Activated naive CD4-positive, alpha-beta T cell treated with anti-CD3 and anti-CD28 coated beads, Interleukin-2, amount 50 U/mL, for 24 hours (primary cell): ENCODE results near the gene DRAP1.

ENCODE experiments used
- H3K27ac Mint-ChIP-seq: one replicate; pipeline ENCODE4 v1.8.0; 2021; ENCODE audit warnings: mild to moderate bottlenecking, mixed read lengths
- H3K27me3 Mint-ChIP-seq: one replicate; pipeline ENCODE4 v1.8.0; 2021; ENCODE audit warnings: mixed read lengths
- H3K36me3 Mint-ChIP-seq: one replicate; pipeline ENCODE4 v1.8.0; 2021; ENCODE audit warnings: mixed read lengths
- H3K4me1 Mint-ChIP-seq: one replicate; pipeline ENCODE4 v1.8.0; 2021; ENCODE audit warnings: mixed read lengths
- H3K4me3 Mint-ChIP-seq: one replicate; pipeline ENCODE4 v1.8.0; 2021; ENCODE audit warnings: mild to moderate bottlenecking, mixed read lengths
- H3K9me3 Mint-ChIP-seq: one replicate; pipeline ENCODE4 v1.8.0; 2021; ENCODE audit warnings: mixed read lengths

DRAP1 gene

GRCh38 chr11:65919141-65919572 is at the start of gene DRAP1:
Gene DRAP1 (plus strand): TSS chr11:65919426. CDS start chr11:65919502, 76 bp downstream.
- Mint-ChIP-seq H3K4me3 (peak within 1 kb of the TSS; percentile 91), H3K27ac (peak within 1 kb of the TSS; percentile 90), H3K9me3 (no peaks in the 10 kb centered on the region), H3K27me3 (no peaks in the 10 kb centered on the region), H3K4me1 (peaks cover 57% of the 10 kb centered on the region), H3K36me3 (peaks cover 6% of the 10 kb centered on the region)

GRCh38 chr11:65869643-65870306 is 49.5 kb upstream of the DRAP1 start:
- H3K4me3 Mint-ChIP-seq: peak overlapping the region; percentile 15
- H3K9me3 Mint-ChIP-seq: no peaks in the 10 kb centered on the region
- no peaks in the 10 kb centered on the region for H3K27me3 Mint-ChIP-seq
- H3K27ac Mint-ChIP-seq: peak overlapping the region; percentile 77
- H3K4me1 Mint-ChIP-seq: peaks cover 14% of the 10 kb centered on the region
- no peaks in the 10 kb centered on the region for H3K36me3 Mint-ChIP-seq

GRCh38 chr11:65870307-65870658 is 48.9 kb upstream of the DRAP1 start:
- H3K36me3 Mint-ChIP-seq: no peaks in the 10 kb centered on the region
- H3K27me3 Mint-ChIP-seq: no peaks in the 10 kb centered on the region
- no peak overlapping the region for H3K27ac Mint-ChIP-seq
- no peaks in the 10 kb centered on the region for H3K9me3 Mint-ChIP-seq
- H3K4me3 Mint-ChIP-seq: peak overlapping the region; percentile 33
- peaks cover 14% of the 10 kb centered on the region for H3K4me1 Mint-ChIP-seq

GRCh38 chr11:65870706-65871681 is 48.2 kb upstream of the DRAP1 start:
- Mint-ChIP-seq H3K27ac (no peak overlapping the region), H3K4me3 (peak overlapping the region; percentile 33), H3K36me3 (no peaks in the 10 kb centered on the region), H3K9me3 (no peaks in the 10 kb centered on the region), H3K27me3 (no peaks in the 10 kb centered on the region), H3K4me1 (peaks cover 14% of the 10 kb centered on the region)

GRCh38 chr11:65871811-65872548 is 47.2 kb upstream of the DRAP1 start:
- Mint-ChIP-seq H3K36me3 (no peaks in the 10 kb centered on the region), H3K27me3 (no peaks in the 10 kb centered on the region), H3K27ac (no peak overlapping the region), H3K4me3 (peak overlapping the region; percentile 11), H3K9me3 (no peaks in the 10 kb centered on the region), H3K4me1 (peaks cover 18% of the 10 kb centered on the region)

GRCh38 chr11:65872586-65873317 is 46.5 kb upstream of the DRAP1 start, which contains the start of gene EFEMP2:
Gene EFEMP2 (minus strand): TSS chr11:65872800. CDS start chr11:65872354, 446 bp downstream.
- Mint-ChIP-seq H3K4me1 (peaks cover 18% of the 10 kb centered on the region), H3K27me3 (no peaks in the 10 kb centered on the region), H3K9me3 (no peaks in the 10 kb centered on the region), H3K4me3 (peak within 1 kb of the TSS; percentile 92), H3K36me3 (no peaks in the 10 kb centered on the region), H3K27ac (peak within 1 kb of the TSS; percentile 91)

- Mint-ChIP-seq H3K27ac (peak overlapping the region; percentile 91), H3K4me1 (peaks cover 23% of the 10 kb centered on the region), H3K36me3 (no peaks in the 10 kb centered on the region), H3K4me3 (peak overlapping the region; percentile 92), H3K27me3 (no peaks in the 10 kb centered on the region), H3K9me3 (no peaks in the 10 kb centered on the region)
Observed at GRCh38 chr11:65873318-65874156, 45.7 kb upstream of the DRAP1 start.

GRCh38 chr11:65879617-65880016 is 39.6 kb upstream of the DRAP1 start, which contains the start of gene CTSW:
Gene CTSW (plus strand): TSS chr11:65879837. CDS start chr11:65879855, 18 bp downstream.
- no peaks in the 10 kb centered on the region for H3K9me3 Mint-ChIP-seq
- H3K27ac Mint-ChIP-seq: peak within 1 kb of the TSS; percentile 82
- H3K4me3 Mint-ChIP-seq: peak within 1 kb of the TSS; percentile 58
- H3K27me3 Mint-ChIP-seq: no peaks in the 10 kb centered on the region
- peaks cover 2% of the 10 kb centered on the region for H3K36me3 Mint-ChIP-seq
- peaks cover 44% of the 10 kb centered on the region for H3K4me1 Mint-ChIP-seq

GRCh38 chr11:65880027-65880426 is 39.2 kb upstream of the DRAP1 start:
- Mint-ChIP-seq H3K27me3 (no peaks in the 10 kb centered on the region), H3K4me1 (peaks cover 47% of the 10 kb centered on the region), H3K36me3 (peaks cover 4% of the 10 kb centered on the region), H3K27ac (peak overlapping the region; percentile 35), H3K4me3 (peak overlapping the region; percentile 58), H3K9me3 (no peaks in the 10 kb centered on the region)

- Mint-ChIP-seq H3K27ac (peak overlapping the region; percentile 82), H3K9me3 (no peaks in the 10 kb centered on the region), H3K4me1 (peaks cover 47% of the 10 kb centered on the region), H3K4me3 (peak overlapping the region; percentile 53), H3K36me3 (peaks cover 4% of the 10 kb centered on the region), H3K27me3 (no peaks in the 10 kb centered on the region)
Observed at GRCh38 chr11:65880844-65881421, 38.3 kb upstream of the DRAP1 start.

GRCh38 chr11:65882120-65883057 is 36.8 kb upstream of the DRAP1 start:
- no peaks in the 10 kb centered on the region for H3K9me3 Mint-ChIP-seq
- H3K4me3 Mint-ChIP-seq: no peak overlapping the region
- H3K27me3 Mint-ChIP-seq: no peaks in the 10 kb centered on the region
- H3K36me3 Mint-ChIP-seq: peaks cover 4% of the 10 kb centered on the region
- H3K27ac Mint-ChIP-seq: no peak overlapping the region
- peaks cover 53% of the 10 kb centered on the region for H3K4me1 Mint-ChIP-seq

- H3K36me3 Mint-ChIP-seq: peaks cover 4% of the 10 kb centered on the region
- no peaks in the 10 kb centered on the region for H3K27me3 Mint-ChIP-seq
- peaks cover 50% of the 10 kb centered on the region for H3K4me1 Mint-ChIP-seq
- H3K9me3 Mint-ChIP-seq: no peaks in the 10 kb centered on the region
- no peak overlapping the region for H3K4me3 Mint-ChIP-seq
- no peak overlapping the region for H3K27ac Mint-ChIP-seq
Observed at GRCh38 chr11:65883058-65883761, 36.0 kb upstream of the DRAP1 start.
